HL-60/S4 treated with phorbol 12-myristate 13-acetate at 8.2 ng/mL for 4 days and 3 days (cell line): ENCODE data around the gene NOXA1.
"Not testable (repeated sequence)": the region's sequence is repeated elsewhere in the genome, so short reads cannot be mapped to it uniquely, and the experiment has no call there.

Experiments used
- in situ Hi-C: fragments of 300-500 bp; cut with MboI; formaldehyde crosslinking; loops from 2 replicates; pipeline ENCODE4 v1.15.0; 2022; ENCODE audit warnings: low sequenced_read_pairs

Gene NOXA1

GRCh38 chr9:137437691-137438590 lies 14.7 kb downstream of the NOXA1 start:
- in situ Hi-C loops, result no loop called here

- in situ Hi-C loops, result no loop called here
These were observed 15.5 kb downstream of the NOXA1 start for GRCh38 chr9:137438591-137439157.

- in situ Hi-C loops, result no loop called here
These were observed 16.0 kb downstream of the NOXA1 start for GRCh38 chr9:137439158-137439714.

- in situ Hi-C loops, result no loop called here
These were observed 18.2 kb downstream of the NOXA1 start, which contains the start of gene ENTPD8 for GRCh38 chr9:137441289-137441934. ENTPD8 (minus strand) TSS chr9:137441357; CDS start chr9:137438285, 3,072 bp downstream.

GRCh38 chr9:137441935-137442321 lies 18.7 kb downstream of the NOXA1 start:
- in situ Hi-C loops, result no loop called here

GRCh38 chr9:137444106-137444790 lies 21.1 kb downstream of the NOXA1 start:
- in situ Hi-C loops, result no loop called here

- in situ Hi-C loops, result no loop called here
These were observed 22.1 kb downstream of the NOXA1 start for GRCh38 chr9:137445275-137445807.

- in situ Hi-C loops, result no loop called here
These were observed 22.8 kb downstream of the NOXA1 start for GRCh38 chr9:137445930-137446431.

GRCh38 chr9:137446851-137447471 lies 23.8 kb downstream of the NOXA1 start:
- in situ Hi-C loops, result no loop called here

GRCh38 chr9:137447722-137448601 lies 24.8 kb downstream of the NOXA1 start:
- in situ Hi-C loops, result no loop called here

- in situ Hi-C loops, result no loop called here
These were observed 25.4 kb downstream of the NOXA1 start for GRCh38 chr9:137448602-137448962.

GRCh38 chr9:137449081-137449844 lies 26.1 kb downstream of the NOXA1 start:
- in situ Hi-C loops, result no loop called here

GRCh38 chr9:137449931-137450538 lies 26.8 kb downstream of the NOXA1 start:
- in situ Hi-C loops, result no loop called here

- in situ Hi-C loops, result not testable (repeated sequence)
These were observed 27.5 kb downstream of the NOXA1 start for GRCh38 chr9:137450539-137451222.

- in situ Hi-C loops, result not testable (repeated sequence)
These were observed 28.2 kb downstream of the NOXA1 start for GRCh38 chr9:137451264-137452005.

- in situ Hi-C loops, result no loop called here
These were observed 29.0 kb downstream of the NOXA1 start for GRCh38 chr9:137452006-137452760.
